Activated CD4-positive, alpha-beta T cell treated with anti-CD3 and anti-CD28 coated beads, Interleukin-2, amount 50 U/mL, for 24 hours (primary cell): ENCODE results near the gene DMTF1.
A peak's percentile ranks its signal among the peaks of the same experiment; 100 is the strongest.

Source experiments
- DNase-seq, 2 donors: peaks; one replicate each; pipeline ENCODE4 v3.0.0-alpha.2; 2020; ENCODE audit warnings: low read depth in 1 of 2, low spot score in 1 of 2

The DMTF1 gene

GRCh38 chr7:87146740-87147386 is 5.4 kb upstream of the DMTF1 start:
- DNase-seq: no peak

GRCh38 chr7:87147500-87147899 is 4.8 kb upstream of the DMTF1 start:
- DNase-seq: no peak

- DNase-seq: no peak
These were observed 3.8 kb upstream of the DMTF1 start for GRCh38 chr7:87148332-87148955.

GRCh38 chr7:87151002-87151728 is 1.1 kb upstream of the DMTF1 start:
- DNase-seq: no peak

GRCh38 chr7:87151729-87152111 is 533 bp upstream of the DMTF1 start:
- DNase-seq: no peak

- DNase-seq: peak in 1 of 2 donors; percentile 13
These were observed 816 bp downstream of the DMTF1 start for GRCh38 chr7:87152897-87153641.

- no peak for DNase-seq
These were observed 1.9 kb downstream of the DMTF1 start for GRCh38 chr7:87154166-87154565.

- no peak for DNase-seq
These were observed 2.3 kb downstream of the DMTF1 start for GRCh38 chr7:87154569-87154968.

GRCh38 chr7:87155788-87156187 is 3.5 kb downstream of the DMTF1 start:
- DNase-seq: no peak

- no peak for DNase-seq
These were observed 4.5 kb downstream of the DMTF1 start for GRCh38 chr7:87156709-87157108.

GRCh38 chr7:87159538-87159937 is 7.3 kb downstream of the DMTF1 start:
- DNase-seq: no peak

- DNase-seq: no peak
These were observed 12.2 kb downstream of the DMTF1 start for GRCh38 chr7:87164433-87164832.

GRCh38 chr7:87170828-87171227 is 18.6 kb downstream of the DMTF1 start:
- DNase-seq: no peak

- DNase-seq: no peak
These were observed 19.2 kb downstream of the DMTF1 start for GRCh38 chr7:87171282-87171934.

- no peak for DNase-seq
These were observed 21.2 kb downstream of the DMTF1 start for GRCh38 chr7:87173471-87173870.

- DNase-seq: no peak
These were observed 26.1 kb downstream of the DMTF1 start for GRCh38 chr7:87178320-87178719.

GRCh38 chr7:87179180-87179579 is 26.9 kb downstream of the DMTF1 start:
- DNase-seq: no peak

GRCh38 chr7:87187120-87187519 is 34.9 kb downstream of the DMTF1 start:
- no peak for DNase-seq

GRCh38 chr7:87188930-87189329 is 36.7 kb downstream of the DMTF1 start:
- DNase-seq: no peak

GRCh38 chr7:87190783-87191182 is 38.5 kb downstream of the DMTF1 start:
- DNase-seq: no peak

GRCh38 chr7:87192784-87193487 is 40.7 kb downstream of the DMTF1 start:
- DNase-seq: no peak
